ENCODE measurements around the gene NIT2.
A peak's percentile ranks its signal among the peaks of the same experiment; 100 is the strongest.
"Not testable (repeated sequence)": the region's sequence is repeated elsewhere in the genome, so short reads cannot be mapped to it uniquely, and the experiment has no call there.

Gene NIT2, protein sequence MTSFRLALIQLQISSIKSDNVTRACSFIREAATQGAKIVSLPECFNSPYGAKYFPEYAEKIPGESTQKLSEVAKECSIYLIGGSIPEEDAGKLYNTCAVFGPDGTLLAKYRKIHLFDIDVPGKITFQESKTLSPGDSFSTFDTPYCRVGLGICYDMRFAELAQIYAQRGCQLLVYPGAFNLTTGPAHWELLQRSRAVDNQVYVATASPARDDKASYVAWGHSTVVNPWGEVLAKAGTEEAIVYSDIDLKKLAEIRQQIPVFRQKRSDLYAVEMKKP

DNA sequence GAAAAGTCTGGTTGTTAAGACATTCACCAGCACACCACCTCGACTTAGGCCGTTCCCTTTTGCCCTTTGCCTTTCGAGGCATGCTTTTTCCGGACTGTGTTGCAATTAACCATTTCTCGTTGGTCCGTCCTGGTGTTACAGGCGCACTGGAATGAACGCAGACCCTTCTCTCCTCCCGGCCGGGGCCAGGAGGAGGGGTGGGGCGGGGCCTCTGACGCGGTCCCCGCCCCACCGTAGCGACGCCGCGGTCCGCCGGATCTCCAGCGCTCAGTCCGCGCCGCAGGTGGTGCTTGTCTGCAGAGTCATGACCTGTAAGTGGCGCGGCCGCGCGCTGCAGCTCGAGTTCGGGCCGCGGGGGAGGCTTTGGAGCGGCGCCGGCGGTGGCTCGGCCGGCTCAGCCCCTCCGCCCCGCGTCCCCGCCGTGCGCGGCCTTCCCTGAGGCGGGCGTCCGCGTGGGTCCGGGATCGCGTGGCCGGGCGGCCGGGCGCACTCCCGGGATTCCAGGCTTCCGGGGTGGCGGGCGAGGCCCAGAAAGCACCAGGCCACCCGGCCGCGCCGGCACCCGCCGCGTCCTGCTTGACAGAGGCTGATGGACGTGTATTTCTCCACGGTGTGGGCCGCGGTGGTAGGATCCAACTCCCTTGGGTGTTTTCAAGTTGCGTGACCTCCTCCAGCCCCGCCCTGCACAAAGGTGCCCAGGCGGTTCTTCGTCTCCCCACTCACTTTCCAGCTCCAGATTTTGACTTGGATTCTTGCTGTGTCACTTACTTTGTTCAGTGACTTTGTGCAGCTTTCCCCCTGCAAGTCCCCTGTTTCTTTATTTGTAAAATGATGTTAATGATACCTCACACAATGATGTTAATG is at the start of gene NIT2:
Gene NIT2 (plus strand): TSS at position 270 of the 864 bp plus-strand sequence. CDS start 35 bp downstream, at position 305.
- FAIRE-seq (peak; percentile 86), DNase-seq (ENCODE audit: extremely low spot score, insufficient read length, low read depth) (peak; percentile 87)

DNA sequence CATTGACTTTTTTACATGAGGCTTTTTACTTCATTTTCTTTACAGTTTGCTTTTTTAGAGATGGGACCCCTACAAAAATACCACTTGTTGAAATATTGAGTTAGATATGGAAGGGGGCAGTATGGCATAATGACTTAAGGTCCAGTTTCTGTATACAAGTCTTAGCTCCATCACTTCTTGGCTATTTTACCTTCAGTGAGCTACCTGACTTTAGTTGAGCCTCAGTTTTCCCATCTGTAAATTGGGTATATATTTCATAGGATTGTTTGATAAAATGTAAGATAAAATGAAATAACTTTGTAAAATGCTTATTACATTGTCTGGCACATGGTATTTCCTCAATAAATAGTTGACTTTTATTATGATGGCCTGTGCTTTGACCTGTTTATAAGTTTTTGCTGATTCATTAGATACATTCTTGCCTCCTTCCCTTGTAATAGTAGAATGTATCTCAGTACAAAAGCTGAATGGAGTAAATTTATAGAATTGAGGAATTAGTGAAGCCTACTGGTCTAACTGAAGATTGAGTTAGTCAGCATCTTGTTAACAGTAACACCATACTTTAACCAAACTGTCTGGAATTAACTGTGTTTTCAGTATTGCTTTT is 46.2 kb upstream of the NIT2 start:
- DNase-seq (ENCODE audit: extremely low spot score, insufficient read length, low read depth) (no peak), FAIRE-seq (no peak)

DNA sequence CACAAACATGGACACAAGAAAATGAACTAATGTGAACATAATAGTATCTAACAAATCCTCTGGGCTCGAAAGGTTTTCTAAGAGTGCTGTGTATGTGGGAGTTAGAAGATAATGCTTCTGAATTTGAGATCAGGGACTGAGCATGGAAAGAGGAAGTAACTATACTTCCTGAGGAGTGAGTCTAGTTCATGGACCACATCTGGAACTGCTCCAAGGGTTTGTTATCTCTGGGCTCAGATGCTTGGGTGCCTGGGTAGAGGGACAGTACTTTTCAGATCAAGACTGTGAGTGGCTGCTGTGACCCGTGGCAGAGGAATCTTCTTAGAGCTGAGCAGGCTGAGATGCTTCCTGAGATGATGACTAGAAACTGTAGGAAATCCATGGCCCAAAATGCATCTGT is 45.2 kb upstream of the NIT2 start:
- FAIRE-seq (no peak), DNase-seq (ENCODE audit: extremely low spot score, insufficient read length, low read depth) (no peak)

DNA sequence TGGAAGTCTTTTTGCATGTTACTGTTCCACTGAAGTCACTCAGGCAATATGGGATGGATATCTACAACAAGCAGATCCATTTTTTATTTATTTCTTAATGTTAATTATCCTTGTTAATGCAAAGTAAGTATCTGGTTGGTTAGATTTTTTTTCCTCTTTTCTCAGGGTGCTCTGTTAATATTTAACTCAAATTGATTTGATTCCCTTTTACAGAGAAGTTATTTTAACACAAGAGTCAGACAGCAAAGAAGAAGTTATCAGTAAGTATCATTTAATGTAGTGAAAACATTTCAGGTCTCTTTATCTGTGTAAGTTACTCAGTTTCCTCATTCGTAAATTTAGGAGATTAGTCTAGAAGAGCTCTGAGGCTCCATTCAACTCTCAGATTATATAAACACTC is 39.5 kb upstream of the NIT2 start:
- FAIRE-seq (no peak), DNase-seq (ENCODE audit: extremely low spot score, insufficient read length, low read depth) (no peak)

DNA sequence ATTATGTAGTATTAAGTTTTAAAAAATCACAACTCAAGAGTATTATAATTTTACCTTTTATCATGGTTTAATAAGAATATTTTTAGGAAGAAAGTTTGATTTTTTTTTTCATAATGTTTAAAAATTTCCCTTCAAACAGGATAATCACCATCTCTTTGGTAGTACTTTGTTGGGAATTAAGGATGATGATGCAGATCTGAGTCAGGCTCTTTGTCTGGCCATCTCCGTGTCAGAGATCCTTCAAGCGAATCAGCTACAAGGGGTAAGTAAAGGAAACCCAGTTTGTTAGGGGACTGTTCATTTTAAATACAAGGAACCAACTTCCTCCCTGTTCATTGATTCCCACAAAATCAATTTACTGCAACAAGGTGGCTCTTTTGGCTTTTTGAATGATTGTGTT is 36.8 kb upstream of the NIT2 start:
- FAIRE-seq: no peak
- DNase-seq (ENCODE audit: extremely low spot score, insufficient read length, low read depth): no peak

DNA sequence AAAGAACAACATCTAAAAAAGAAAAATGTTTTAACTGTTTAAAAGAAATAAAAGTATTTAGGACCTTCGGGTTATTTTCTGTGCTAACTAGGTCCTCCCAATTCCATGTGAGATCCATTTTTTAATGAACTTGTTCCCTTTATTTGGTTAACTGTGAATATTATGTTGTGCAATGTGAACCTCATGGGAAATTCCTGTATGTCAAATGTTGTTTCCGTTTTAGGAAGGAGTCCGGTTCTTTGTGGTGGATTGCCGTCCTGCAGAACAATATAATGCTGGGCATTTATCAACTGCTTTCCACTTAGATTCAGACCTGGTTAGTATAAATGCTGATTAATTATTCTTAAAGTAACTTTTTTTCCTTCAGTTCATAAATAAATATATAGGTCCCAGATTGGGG is 35.5 kb upstream of the NIT2 start:
- FAIRE-seq (no peak), DNase-seq (ENCODE audit: extremely low spot score, insufficient read length, low read depth) (no peak)

DNA sequence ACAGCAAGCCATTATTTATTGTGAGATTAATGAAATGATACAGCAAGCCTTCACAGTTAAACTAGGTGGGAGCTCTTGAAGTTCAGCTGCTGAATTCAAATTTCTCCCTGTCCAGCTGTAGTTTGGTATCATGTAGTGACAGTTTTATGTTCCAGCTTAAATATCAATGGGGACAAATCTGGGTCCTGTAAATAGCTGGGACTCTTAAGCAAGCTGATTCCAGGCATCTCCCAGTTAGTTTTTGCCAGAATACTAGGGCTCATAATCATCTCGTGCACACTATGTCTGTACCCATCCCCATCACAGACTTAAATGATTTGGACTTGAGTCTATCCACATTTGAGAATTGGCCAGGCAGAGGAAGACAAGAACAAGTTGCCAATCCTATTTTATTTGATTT is 27.9 kb upstream of the NIT2 start:
- no peak for FAIRE-seq

DNA sequence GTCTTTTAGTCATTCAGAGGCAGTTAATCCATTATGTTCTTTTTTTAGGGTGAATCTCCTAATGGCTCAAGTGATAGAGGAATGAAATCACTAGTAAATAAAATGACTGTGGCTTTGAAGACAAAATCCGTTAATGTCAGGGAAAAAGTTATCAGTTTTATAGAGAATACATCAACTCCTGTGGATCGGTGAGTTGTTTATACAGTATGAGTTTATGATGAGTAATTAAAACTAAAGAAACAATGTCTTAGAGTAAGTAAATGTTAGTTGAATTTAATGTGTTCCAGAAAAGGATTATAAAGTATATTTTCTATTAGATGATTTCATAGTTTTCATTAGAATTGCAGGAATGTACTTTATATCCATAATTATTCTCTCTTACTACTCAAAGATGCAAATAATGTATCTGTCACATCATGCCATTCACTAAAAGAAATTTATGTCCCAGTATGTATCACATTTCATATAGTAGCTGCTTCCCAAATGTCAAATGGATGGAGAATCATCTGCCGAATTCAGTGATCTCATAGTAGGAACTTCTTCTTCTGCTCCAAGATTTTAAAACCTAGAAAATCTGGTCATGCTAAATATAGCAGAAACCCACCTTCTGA is 24.1 kb upstream of the NIT2 start:
- DNase-seq (ENCODE audit: extremely low spot score, insufficient read length, low read depth): no peak
- no peak for FAIRE-seq

More for the DNA sequence above, 27.9 kb upstream of the NIT2 start:
- no peak for DNase-seq (ENCODE audit: extremely low spot score, insufficient read length, low read depth)

DNA sequence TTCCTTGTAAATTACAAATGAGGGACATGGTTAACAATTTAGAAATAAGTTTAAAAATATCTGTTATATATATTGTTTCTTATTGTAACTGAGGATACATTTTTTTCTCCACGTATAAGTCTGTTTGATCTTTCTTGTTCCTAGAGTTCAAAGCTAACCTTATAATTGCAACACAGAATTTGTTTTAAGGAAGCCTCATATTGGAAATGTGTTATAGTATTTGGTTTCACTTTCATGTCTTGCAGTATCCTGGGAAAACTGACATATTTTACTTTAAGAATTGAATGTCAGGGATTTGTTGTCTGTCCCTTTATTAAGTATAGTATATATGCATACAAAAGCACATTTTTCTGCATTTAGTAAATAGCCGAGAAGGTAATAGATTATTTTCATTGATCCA is 23.5 kb upstream of the NIT2 start:
- FAIRE-seq: no peak

DNA sequence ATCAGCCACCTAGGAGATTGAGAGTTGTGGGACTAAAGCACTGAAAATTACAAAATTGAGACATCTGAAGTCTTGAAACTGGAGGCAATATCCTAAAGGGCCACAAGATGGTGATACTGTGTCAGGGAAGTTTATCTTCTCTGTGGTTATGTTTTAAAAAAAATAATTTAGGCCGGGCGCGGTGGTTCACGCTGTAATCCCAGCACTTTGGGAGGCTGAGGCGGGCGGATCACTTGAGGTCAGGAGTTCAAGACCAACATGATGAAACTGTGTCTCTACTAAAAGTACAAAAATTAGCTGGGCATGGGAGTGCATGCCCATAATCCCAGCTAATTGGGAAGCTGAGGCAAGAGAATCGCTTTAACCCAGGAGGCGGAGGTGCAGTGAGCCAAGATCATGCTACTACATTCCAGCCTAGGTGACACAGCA is 17.9 kb upstream of the NIT2 start:
- FAIRE-seq (peak; percentile 74), DNase-seq (ENCODE audit: extremely low spot score, insufficient read length, low read depth) (no peak)

More for the DNA sequence above, 23.5 kb upstream of the NIT2 start:
- DNase-seq (ENCODE audit: extremely low spot score, insufficient read length, low read depth): no peak

DNA sequence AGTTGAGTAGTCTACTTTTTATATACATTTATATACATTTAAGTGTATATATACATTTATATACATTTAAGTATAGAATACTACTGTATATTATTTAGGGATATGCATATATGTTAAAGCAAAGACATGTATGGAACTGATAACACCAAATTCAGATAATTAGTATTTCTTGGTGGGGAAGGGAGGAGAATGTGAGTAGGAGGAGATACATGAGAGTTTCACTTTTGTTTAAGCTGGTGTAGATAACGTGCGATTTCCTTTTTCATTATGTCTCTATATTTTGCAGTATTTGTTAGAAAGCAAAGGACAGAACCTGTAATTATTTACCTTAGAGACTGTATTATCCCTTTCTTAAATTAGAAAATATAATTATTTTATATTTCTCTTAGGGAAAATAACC is 16.6 kb upstream of the NIT2 start:
- peak; percentile 8 for DNase-seq (ENCODE audit: extremely low spot score, insufficient read length, low read depth)
- peak; percentile 68 for FAIRE-seq

DNA sequence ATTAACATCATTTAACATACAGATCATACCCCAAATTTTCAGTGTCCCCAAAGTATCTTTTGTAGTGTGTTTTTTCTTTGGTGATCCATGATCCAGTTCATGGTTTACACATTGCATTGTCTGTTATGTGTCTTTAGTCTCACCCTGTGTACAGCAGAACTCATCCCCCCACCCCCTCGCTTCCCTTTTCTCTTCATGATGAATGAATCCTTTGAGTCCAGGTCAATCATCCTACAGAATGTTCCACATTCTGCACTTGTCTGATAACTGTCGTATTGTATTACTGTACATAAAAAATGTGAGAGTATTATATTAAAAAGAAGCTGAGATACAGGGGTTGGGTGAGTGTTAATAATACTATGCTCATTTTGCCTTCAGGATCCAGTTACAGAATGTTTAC is 14.6 kb upstream of the NIT2 start:
- FAIRE-seq (no peak), DNase-seq (ENCODE audit: extremely low spot score, insufficient read length, low read depth) (no peak)

DNA sequence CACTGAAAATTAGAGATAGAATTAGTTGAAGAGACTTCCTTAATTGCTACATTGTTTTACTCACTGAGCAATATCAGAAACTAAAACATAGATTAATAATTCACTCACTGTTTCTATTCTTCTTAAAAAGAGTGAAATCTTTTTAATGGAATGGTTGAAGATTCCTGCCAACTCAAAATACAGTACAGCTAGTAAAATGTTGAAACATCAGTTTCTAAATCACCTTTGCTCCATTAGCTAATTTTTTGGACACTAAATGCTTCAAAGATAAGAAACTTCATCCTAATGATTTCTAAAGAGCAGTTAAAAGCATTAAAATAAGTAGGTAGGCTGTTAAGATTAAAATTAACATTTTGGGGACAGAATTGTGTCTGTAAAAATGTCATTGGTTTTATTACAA is 10.5 kb upstream of the NIT2 start:
- peak; percentile 26 for FAIRE-seq
- DNase-seq (ENCODE audit: extremely low spot score, insufficient read length, low read depth): no peak

DNA sequence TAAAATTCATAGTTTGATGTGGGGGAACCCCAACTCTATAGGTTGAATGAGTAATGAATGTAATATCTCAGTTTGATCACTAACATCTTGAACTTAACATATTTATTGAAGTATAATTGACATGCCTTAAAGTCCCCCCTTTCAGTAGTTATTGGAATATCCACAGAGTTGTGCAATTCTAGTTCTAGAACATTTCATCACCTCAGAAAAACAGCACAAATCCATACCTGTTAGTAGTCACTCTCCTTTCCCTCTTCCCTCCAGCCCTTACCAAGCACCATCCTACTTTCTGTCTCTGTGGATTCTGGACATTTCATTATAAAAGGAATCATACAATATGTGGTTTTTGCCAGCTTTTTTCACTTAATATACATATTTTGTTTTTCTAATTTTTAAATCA is 8.7 kb upstream of the NIT2 start:
- no peak for FAIRE-seq
- no peak for DNase-seq (ENCODE audit: extremely low spot score, insufficient read length, low read depth)

DNA sequence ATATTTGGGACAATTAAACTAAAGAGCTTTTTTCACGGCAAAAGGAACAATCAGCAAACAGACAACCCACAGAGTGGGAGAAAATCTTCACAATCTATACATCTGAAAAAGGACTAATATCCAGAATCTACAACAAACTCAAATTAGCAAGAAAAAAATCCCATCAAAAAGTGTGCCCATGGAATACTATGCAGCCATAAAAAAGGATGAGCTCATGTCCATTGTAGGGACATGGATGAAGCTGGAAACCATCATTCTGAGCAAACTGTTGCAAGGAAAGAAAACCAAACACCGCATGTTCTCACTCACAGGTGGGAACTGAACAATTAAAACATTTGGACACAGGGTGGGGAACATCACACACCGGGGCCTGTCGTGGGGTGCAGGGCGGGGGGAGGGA is 7.2 kb upstream of the NIT2 start:
- FAIRE-seq; DNase-seq (ENCODE audit: extremely low spot score, insufficient read length, low read depth): not testable (repeated sequence)

DNA sequence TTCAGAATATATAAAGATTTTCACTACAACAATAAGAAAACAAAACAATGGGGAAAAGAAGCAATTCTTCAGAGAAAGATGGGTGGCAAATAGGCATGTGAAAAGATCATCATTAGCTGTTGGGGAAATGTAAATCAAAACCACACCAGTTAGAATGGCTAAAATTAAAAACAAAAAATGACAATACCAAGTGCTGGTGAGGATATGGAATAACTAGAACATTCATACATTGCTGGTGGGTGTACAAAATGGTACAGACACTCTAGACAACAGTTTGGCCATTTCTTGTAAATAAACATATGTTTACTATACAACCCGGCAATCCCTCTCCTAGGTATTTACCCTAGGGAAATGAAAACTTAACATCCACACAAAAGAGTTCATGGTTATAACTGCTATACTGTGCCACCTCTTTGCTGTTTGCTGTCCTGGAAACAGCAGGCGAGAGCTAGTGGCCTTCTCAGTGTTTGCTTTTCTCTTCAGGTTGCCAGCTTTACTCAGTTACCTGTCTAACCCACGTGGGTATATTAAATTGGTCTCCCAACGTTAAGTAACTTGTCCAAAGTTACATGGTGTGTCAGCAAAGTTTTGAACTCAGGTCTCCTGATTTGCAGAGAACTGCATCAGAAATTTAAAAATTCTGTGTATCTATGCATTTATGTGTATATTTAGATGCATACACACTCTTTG is 4.6 kb upstream of the NIT2 start:
- no peak for DNase-seq (ENCODE audit: extremely low spot score, insufficient read length, low read depth)

DNA sequence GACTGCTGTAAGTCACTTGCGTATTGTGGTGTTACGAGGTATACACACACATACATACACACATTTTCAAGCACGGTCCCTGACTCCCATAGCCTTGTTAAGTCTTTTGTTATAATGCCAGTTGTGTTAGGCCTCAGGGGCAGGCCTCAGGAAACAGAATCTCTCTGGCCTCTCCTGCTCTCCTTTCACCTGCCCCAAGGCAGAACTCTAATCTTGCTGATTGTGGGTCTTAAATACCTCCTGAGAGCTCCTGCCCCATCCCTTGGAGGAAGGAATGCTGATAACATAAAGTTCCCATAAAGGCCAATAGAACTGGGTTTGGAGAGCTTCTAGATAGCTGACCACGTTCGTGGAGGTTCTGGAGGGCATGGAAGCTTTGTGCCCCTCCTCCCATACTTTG is 3.9 kb upstream of the NIT2 start:
- FAIRE-seq: no peak
- DNase-seq (ENCODE audit: extremely low spot score, insufficient read length, low read depth): no peak

More for the DNA sequence above, 4.6 kb upstream of the NIT2 start:
- FAIRE-seq: no peak

DNA sequence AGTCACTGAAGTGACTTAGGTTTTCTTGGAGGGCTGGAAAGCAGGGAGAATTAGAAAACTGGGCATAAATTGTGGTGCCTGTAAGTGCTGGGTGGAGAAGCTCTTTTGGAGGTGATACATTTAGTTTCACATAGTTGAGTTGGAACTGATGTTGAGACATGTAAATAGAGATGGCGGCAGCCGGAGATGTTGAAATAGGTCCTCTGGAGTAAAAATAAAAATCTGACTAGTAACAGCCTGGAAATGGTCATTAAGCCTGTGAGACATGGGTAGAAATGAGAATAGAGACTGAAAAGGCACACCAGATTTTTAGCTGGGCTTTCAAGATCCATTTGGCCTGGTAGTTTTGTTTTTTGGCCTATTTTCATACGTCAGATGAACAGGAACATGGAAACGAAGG is 2.9 kb upstream of the NIT2 start:
- DNase-seq (ENCODE audit: extremely low spot score, insufficient read length, low read depth): no peak

DNA sequence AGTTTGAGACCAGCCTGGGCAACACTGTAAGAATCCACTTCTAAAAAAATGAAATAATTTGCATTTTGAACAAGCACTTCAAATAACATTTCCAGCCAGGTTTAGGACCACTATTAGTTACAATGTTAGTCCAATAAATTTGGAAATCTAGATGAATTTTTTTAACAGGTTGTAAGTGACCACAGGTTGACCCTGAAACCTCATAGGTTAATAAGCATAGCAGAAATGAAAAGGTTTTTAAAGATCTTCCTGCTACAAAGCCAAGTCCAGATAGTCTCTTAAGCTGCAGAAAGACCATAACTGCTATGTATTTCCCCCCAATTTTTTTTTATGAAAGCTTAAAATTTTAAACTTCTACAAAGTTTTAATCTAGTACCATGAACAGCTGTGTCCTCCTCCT is 1.5 kb upstream of the NIT2 start:
- DNase-seq (ENCODE audit: extremely low spot score, insufficient read length, low read depth) (no peak), FAIRE-seq (no peak)

More for the DNA sequence above, 2.9 kb upstream of the NIT2 start:
- no peak for FAIRE-seq

DNA sequence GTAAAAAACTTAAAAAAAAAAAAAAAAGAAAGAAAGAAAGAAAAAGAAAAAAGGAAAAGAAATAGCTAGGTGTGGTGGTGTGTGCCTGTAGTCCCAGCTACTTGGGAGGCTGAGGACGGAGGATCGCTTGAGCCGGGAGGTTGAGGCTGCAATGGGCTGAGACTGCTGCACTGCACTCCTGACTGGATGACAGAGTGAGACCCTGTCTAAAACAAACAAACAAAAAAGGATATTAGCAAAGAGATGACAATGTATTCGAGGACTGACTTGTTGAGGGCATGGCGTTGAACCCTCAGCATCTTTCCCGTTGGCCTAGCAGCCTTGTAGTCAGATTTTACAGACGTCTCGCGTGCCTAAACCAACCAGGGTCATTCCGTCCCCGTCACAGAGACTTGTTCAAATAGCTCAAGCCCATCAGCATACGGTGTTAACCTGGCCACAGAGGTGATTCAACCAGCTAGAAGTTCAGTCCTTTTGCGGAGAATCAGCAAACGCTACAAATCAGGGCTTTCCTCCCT is 528 bp upstream of the NIT2 start:
- FAIRE-seq: no peak
- no peak for DNase-seq (ENCODE audit: extremely low spot score, insufficient read length, low read depth)

Measured in GM18507 (cell line).